ENCODE data around the gene CACNA1H. TPM values are rescaled to one million over a fixed set of nuclear protein-coding genes. Genes with fewer than 3 reads are reported as not detected.
"Not testable (repeated sequence)": the region's sequence is repeated elsewhere in the genome, so short reads cannot be mapped to it uniquely, and the experiment has no call there.

The CACNA1H gene
- total RNA-seq, 2 experiments from 2014 or later, result 0.27 to 0.34 TPM

DNA sequence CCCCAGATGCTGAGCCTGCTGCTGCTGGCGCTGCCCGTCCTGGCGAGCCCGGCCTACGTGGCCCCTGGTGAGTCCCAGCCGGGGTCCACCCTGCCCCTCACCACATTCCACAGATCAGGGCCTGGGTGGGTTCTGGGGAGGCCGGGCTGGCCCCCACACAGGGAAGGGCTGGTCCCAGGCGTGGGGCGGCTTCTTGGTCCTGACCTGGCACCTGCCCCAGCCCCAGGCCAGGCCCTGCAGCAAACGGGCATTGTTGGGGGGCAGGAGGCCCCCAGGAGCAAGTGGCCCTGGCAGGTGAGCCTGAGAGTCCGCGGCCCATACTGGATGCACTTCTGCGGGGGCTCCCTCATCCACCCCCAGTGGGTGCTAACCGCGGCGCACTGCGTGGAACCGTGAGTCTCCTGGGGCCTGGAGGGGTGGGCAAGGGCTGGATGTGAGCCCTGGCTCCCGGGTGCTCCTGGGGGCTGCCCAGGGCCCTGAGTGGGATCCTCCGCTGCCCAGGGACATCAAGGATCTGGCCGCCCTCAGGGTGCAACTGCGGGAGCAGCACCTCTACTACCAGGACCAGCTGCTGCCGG is 103.5 kb downstream of the CACNA1H start:
- peaks cover 13% of the 10 kb centered on the region for H3K27me3 Mint-ChIP-seq
- H3K4me3 Mint-ChIP-seq; H3K9me3 Mint-ChIP-seq; H3K27ac Mint-ChIP-seq; CTCF ChIA-PET; DNase-seq; H3K36me3 Mint-ChIP-seq (ENCODE audit: low read depth); intact Hi-C loops (cut with micrococcal nuclease); POLR2A ChIA-PET; H3K4me1 Mint-ChIP-seq (ENCODE audit: low read depth); ATAC-seq: not testable (repeated sequence)

DNA sequence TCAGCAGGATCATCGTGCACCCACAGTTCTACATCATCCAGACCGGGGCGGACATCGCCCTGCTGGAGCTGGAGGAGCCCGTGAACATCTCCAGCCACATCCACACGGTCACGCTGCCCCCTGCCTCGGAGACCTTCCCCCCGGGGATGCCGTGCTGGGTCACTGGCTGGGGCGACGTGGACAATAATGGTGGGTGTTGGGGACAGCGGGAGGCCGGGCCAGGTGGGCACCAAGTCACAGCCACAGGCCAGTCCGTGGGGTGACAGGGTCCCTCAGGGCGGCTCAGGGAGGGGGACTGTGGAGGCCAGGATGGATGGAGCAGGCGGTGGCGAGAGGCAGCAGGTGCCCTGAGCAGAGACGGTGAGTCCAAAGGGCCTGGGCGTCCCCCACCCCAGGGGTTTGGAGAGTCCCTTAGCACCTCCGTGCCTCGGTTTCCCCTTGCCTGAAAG is 104.0 kb downstream of the CACNA1H start:
- Mint-ChIP-seq H3K27ac (no peak overlapping the region), H3K36me3 (ENCODE audit: low read depth) (no peaks in the 10 kb centered on the region), H3K9me3 (no peaks in the 10 kb centered on the region), H3K4me1 (ENCODE audit: low read depth) (peaks cover 3% of the 10 kb centered on the region), H3K4me3 (no peak overlapping the region), H3K27me3 (peaks cover 16% of the 10 kb centered on the region)
- CTCF ChIA-PET, result no interaction called here
- ATAC-seq (no peak), DNase-seq (no peak)
- POLR2A ChIA-PET, result no interaction called here
- TF ChIP-seq, protein P1, sequence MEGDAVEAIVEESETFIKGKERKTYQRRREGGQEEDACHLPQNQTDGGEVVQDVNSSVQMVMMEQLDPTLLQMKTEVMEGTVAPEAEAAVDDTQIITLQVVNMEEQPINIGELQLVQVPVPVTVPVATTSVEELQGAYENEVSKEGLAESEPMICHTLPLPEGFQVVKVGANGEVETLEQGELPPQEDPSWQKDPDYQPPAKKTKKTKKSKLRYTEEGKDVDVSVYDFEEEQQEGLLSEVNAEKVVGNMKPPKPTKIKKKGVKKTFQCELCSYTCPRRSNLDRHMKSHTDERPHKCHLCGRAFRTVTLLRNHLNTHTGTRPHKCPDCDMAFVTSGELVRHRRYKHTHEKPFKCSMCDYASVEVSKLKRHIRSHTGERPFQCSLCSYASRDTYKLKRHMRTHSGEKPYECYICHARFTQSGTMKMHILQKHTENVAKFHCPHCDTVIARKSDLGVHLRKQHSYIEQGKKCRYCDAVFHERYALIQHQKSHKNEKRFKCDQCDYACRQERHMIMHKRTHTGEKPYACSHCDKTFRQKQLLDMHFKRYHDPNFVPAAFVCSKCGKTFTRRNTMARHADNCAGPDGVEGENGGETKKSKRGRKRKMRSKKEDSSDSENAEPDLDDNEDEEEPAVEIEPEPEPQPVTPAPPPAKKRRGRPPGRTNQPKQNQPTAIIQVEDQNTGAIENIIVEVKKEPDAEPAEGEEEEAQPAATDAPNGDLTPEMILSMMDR (IDR thresholded peaks at IDR 0.05), result no peak
- intact Hi-C loops (cut with micrococcal nuclease), result no loop called here

DNA sequence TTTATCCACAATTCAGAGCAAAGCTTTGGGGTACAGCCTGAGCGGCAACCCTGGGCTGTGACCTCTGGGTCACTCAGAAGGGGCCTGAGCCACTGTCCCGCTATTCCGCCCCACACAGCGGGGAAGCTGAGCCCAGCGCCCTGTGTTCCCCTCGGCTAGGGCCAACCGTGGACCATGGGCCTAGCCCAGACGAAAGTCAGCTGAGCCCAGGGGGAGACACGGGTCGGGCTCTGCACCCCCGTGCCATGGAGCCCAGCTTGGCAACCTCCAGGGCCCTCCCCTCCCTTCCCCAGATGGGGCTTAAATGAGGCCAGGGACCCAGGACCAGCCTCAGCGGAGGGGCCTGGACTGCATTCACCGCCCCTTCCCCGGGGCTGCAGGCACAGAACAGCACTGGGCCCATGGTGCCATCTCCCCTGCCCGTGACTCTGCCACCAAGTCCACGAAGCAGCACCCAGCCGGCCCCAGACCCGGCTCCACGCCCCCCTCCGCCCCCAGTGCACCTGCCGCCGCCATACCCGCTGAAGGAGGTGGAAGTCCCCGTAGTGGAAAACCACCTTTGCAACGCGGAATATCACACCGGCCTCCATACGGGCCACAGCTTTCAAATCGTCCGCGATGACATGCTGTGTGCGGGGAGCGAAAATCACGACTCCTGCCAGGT is 104.8 kb downstream of the CACNA1H start:
- POLR2A ChIA-PET, result no interaction called here
- Mint-ChIP-seq H3K27me3 (peaks cover 21% of the 10 kb centered on the region), H3K27ac (no peak overlapping the region), H3K9me3 (no peaks in the 10 kb centered on the region), H3K36me3 (ENCODE audit: low read depth) (no peaks in the 10 kb centered on the region), H3K4me1 (ENCODE audit: low read depth) (peaks cover 3% of the 10 kb centered on the region), H3K4me3 (no peak overlapping the region)
- DNase-seq (no peak), ATAC-seq (no peak)
- intact Hi-C loops (cut with micrococcal nuclease), result no loop called here
- TF ChIP-seq, protein P1 (IDR thresholded peaks at IDR 0.05), result no peak
- CTCF ChIA-PET, result no interaction called here

DNA sequence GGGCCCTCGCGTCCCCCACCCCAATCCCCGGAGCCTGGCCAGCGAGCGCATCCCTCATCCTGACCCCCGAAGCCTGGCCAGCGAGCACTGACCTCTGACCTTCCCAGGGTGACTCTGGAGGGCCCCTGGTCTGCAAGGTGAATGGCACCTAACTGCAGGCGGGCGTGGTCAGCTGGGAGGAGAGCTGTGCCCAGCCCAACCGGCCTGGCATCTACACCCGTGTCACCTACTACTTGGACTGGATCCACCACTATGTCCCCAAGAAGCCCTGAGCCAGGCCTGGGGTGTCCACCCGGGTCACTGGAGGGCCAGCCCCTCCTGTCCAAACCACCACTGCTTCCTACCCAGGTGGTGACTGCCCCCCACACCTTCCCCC is 105.3 kb downstream of the CACNA1H start:
- Mint-ChIP-seq H3K27me3 (peaks cover 21% of the 10 kb centered on the region), H3K4me3 (no peak overlapping the region), H3K9me3 (no peaks in the 10 kb centered on the region), H3K4me1 (ENCODE audit: low read depth) (peaks cover 3% of the 10 kb centered on the region), H3K36me3 (ENCODE audit: low read depth) (no peaks in the 10 kb centered on the region), H3K27ac (no peak overlapping the region)
- no peak for ATAC-seq
- intact Hi-C loops (cut with micrococcal nuclease), result no loop called here
- TF ChIP-seq, protein P1 (IDR thresholded peaks at IDR 0.05), result no peak
- CTCF ChIA-PET, result no interaction called here
- POLR2A ChIA-PET, result no interaction called here
- no peak for DNase-seq

DNA sequence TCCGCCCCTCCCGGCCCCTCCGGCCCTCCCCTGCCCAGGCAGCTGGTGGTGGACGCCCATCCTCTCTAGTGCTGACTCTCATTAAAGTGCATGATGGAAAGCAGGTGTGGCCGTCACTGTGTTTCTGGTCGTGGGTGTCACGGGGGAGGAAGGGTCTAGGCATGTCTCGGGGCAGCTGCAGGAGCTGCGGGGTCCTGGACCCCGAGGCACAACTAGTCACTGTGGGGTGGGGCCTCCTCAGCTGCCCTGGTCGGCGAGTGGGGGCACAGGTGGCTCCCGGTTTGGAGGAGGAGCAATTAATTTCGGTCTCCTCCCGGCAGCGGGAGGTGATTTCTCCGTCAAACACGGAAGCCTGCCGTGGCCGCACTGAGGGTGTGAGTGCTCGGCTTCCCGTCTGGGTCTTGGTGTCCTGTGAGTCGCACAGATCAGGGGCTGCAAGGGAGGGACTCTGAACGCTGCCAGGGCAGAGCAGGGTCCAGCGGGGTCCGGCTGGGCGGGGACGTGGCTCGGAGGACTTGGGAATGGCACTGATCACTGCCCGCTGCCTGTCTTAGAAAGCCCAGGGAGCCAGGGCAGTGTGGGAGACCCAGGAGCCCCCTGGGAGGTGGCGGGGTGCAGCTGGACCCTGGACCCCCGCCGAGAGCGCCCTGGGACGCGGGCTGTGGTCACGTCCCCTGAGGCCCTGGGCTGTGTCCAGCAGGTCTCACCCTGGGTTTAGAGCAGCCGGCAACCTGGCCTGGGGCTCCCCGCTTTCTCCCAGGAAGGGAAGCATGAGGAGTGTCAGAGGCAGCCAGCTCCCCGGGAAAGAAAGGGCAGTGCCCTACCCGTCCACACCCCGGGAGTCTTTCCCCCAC is 106.2 kb downstream of the CACNA1H start:
- ChIA-PET CTCF (no interaction called here), POLR2A (no interaction called here)
- ATAC-seq (no peak), DNase-seq (peak; percentile 16)
- Mint-ChIP-seq H3K27me3 (peaks cover 21% of the 10 kb centered on the region), H3K36me3 (ENCODE audit: low read depth) (no peaks in the 10 kb centered on the region), H3K4me3 (no peak overlapping the region), H3K27ac (no peak overlapping the region), H3K9me3 (peaks cover under 1% of the 10 kb centered on the region), H3K4me1 (ENCODE audit: low read depth) (peaks cover 3% of the 10 kb centered on the region)
- intact Hi-C loops (cut with micrococcal nuclease), result no loop called here
- TF ChIP-seq, protein P1 (IDR thresholded peaks at IDR 0.05), result no peak

Data from activated CD8-positive, alpha-beta T cell treated with anti-CD3 and anti-CD28 coated beads for 36 hours (primary cell).